Right lobe of liver (tissue), 4 donors: ENCODE data around the gene BET1L.

Experiments
- CTCF ChIP-seq, 4 donors: fragments of 200-600 bp in 3 of 4; fragments of 450-650 bp in 1 of 4; IDR thresholded peaks; one replicate each; pipeline versions ENCODE4 v1.5.1 to v1.8.0; 2016 to 2022; ENCODE audit warnings: antibody characterized with exemption in 4 of 4, mild to moderate bottlenecking in 2 of 4
- POLR2A ChIP-seq: fragments of 450-650 bp; IDR thresholded peaks from one replicate; pipeline ENCODE4 v1.6.1; 2017; ENCODE audit warnings: antibody characterized with exemption, mild to moderate bottlenecking
- donor health status: DM: no; HTN: no; CAD: no.
- donor health status: DM: no; HTN: no; CAD: no.
- donor health status: DM: no; HTN: yes; CAD: no.

GRCh38 chr11:214083-214482, 6.9 kb upstream of the BET1L start:
- no peak for TF ChIP-seq CTCF (IDR thresholded peaks at IDR 0.05)
- TF ChIP-seq POLR2A: no peak
